A549 (cell line): ENCODE results near the gene MAT1A.

Experiments used
- CHD2 ChIP-seq: fragments of 150-350 bp; IDR thresholded peaks from 2 replicates; pipeline ENCODE4 v1.6.1; 2014; ENCODE audit warnings: low read length; ENCODE audit not compliant: partially characterized antibody
- CTCF ChIP-seq: fragments of >200 bp; sonication (Bioruptor Twin); formaldehyde crosslinking; IDR thresholded peaks from 3 replicates; pipeline ENCODE4 v1.5.1; 2016
- EP300 ChIP-seq, 2 experiments: fragments of >200 bp; sonication (Bioruptor Twin); formaldehyde crosslinking; IDR thresholded peaks; 2 replicates in 1 of 2; 3 replicates in 1 of 2; pipeline ENCODE4 v1.6.1; 2016 to 2017
- FOSL2 ChIP-seq, 2 experiments: fragments of 450-650 bp in 1 of 2; fragments of >200 bp in 1 of 2; sonication (Bioruptor Twin) in 1 of 2; formaldehyde crosslinking; IDR thresholded peaks; 2 replicates each; pipeline versions ENCODE4 v1.5.0 to v1.6.1; 2016 to 2020; ENCODE audit warnings: mild to moderate bottlenecking in 1 of 2, moderate library complexity in 1 of 2
- HDAC2 ChIP-seq: fragments of 200-600 bp; sonication (generic); IDR thresholded peaks from 2 replicates; pipeline ENCODE4 v1.6.1; 2016
- HMGXB4 ChIP-seq: fragments of 250-450 bp; sonication (Bioruptor Pico); IDR thresholded peaks from 2 replicates; pipeline ENCODE4 v1.5.0; 2021; ENCODE audit warnings: mild to moderate bottlenecking, moderate library complexity, borderline replicate concordance
- HOXB5 ChIP-seq: fragments of 250-450 bp; sonication (Bioruptor Pico); IDR thresholded peaks from 2 replicates; pipeline ENCODE4 v1.5.0; 2020; ENCODE audit warnings: mild to moderate bottlenecking, moderate library complexity
- NR3C1 ChIP-seq: fragments of >200 bp; sonication (Bioruptor Twin); formaldehyde crosslinking; IDR thresholded peaks from 3 replicates; pipeline ENCODE4 v1.6.1; 2017
- RAD21 ChIP-seq, 2 experiments: fragments of >200 bp in 1 of 2; sonication (Bioruptor Twin) in 1 of 2; formaldehyde crosslinking in 1 of 2; IDR thresholded peaks in 1 of 2; conservative IDR thresholded peaks in 1 of 2; 2 replicates in 1 of 2; 3 replicates in 1 of 2; pipeline ENCODE4 v1.6.1; 2012 to 2018; ENCODE audit warnings: inconsistent platforms in 1 of 2
- RCOR1 ChIP-seq: fragments of 150-350 bp; IDR thresholded peaks from 2 replicates; pipeline ENCODE4 v1.6.1; 2014; ENCODE audit warnings: antibody characterized with exemption, low read length, low read depth
- RFX5 ChIP-seq: fragments of 450-650 bp; IDR thresholded peaks from 2 replicates; pipeline ENCODE4 v1.7.1; 2014; ENCODE audit warnings: antibody characterized with exemption, mild to moderate bottlenecking, moderate library complexity
- TFCP2L1 ChIP-seq: fragments of 250-450 bp; sonication (Bioruptor Pico); IDR thresholded peaks from 2 replicates; pipeline ENCODE4 v1.5.0; 2021; ENCODE audit warnings: mild to moderate bottlenecking
- ZC3H11A ChIP-seq: fragments of 450-650 bp; IDR thresholded peaks from 2 replicates; pipeline ENCODE4 v1.6.1; 2014; ENCODE audit warnings: antibody characterized with exemption, mild to moderate bottlenecking
- TF ChIP-seq, protein P1 (sequence below): IDR thresholded peaks from 2 replicates; pipeline ENCODE4 v1.6.1; 2012

DNA sequence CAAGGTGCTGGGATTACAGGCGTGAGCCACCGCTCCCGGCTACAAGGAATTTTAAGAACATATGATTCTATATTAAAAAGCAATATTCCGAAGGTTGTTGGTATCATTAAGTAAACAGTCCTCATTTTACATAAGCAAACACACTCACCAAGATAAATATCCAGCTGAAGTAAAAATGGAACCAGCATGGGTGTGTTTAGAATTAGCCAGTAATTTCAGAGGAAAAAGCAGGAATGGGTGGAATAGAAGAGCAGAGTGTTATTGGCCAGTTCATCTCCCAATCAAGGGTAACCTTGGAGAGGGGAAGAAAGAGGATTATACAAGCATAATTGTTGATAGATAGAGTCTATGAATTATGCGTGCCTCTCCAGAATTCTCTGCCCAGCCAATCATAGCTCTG is 31.7 kb upstream of the MAT1A start:
- TF ChIP-seq CTCF (no peak), CHD2 (no peak), RFX5 (no peak), RCOR1 (no peak), NR3C1 (no peak), HDAC2 (no peak), EP300 (IDR thresholded peaks at IDR 0.05) (no peak), RAD21 (conservative IDR thresholded peaks at IDR 0.05 in 1 of 2, IDR thresholded peaks at IDR 0.05 in 1 of 2) (no peak), ZC3H11A (no peak), TFCP2L1 (no peak), FOSL2 (IDR thresholded peaks at IDR 0.05) (no peak), FOSL2 (CRISPR knock-in tag; IDR thresholded peaks at IDR 0.05) (no peak), HMGXB4 (CRISPR knock-in tag) (no peak), HOXB5 (no peak)
- TF ChIP-seq, protein P1, sequence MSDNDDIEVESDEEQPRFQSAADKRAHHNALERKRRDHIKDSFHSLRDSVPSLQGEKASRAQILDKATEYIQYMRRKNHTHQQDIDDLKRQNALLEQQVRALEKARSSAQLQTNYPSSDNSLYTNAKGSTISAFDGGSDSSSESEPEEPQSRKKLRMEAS = no peak
